K562 (cell line): ENCODE measurements around the gene RPL27. TPM values are rescaled to one million over a fixed set of nuclear protein-coding genes. Genes with fewer than 3 reads are reported as not detected.

Experiments
- CREB1 ChIP-seq, 2 experiments: sonication (generic) in 1 of 2; formaldehyde crosslinking in 1 of 2; IDR thresholded peaks; 2 replicates each; pipeline versions ENCODE4 v1.6.1 to v1.8.0; 2012 to 2022; ENCODE audit warnings: inconsistent platforms in 1 of 2, mild to moderate bottlenecking in 1 of 2, missing genetic modification reagents in 1 of 2, moderate library complexity in 1 of 2
- GABPA ChIP-seq: fragments of 200-800 bp; sonication (Bioruptor generic); conservative IDR thresholded peaks from 2 replicates; pipeline ENCODE4 v1.6.1; 2016; ENCODE audit warnings: low read depth, missing genetic modification characterization, missing compliant biosample characterization
- HLTF ChIP-seq: fragments of 450-650 bp; IDR thresholded peaks from 2 replicates; pipeline ENCODE4 v1.6.1; 2016
- JUND ChIP-seq, 2 experiments: IDR thresholded peaks; 2 replicates in 1 of 2; 3 replicates in 1 of 2; pipeline ENCODE4 v1.6.1; 2011; ENCODE audit warnings: borderline replicate concordance in 2 of 2, low read depth in 2 of 2, low read length in 2 of 2, improper control_type of control experiment in 1 of 2, missing biosample characterization in 1 of 2, missing genetic modification characterization in 1 of 2, missing genetic modification reagents in 1 of 2
- NCOA1 ChIP-seq: fragments of 450-650 bp; IDR thresholded peaks from 2 replicates; pipeline ENCODE4 v1.6.1; 2016; ENCODE audit warnings: low read depth
- ZNF239 ChIP-seq: fragments of 250-450 bp; sonication (Bioruptor Pico); IDR thresholded peaks from 2 replicates; pipeline ENCODE4 v1.4.0; 2020; ENCODE audit warnings: mild to moderate bottlenecking
- ZNF311 ChIP-seq: fragments of 250-450 bp; sonication (Bioruptor Pico); IDR thresholded peaks from 2 replicates; pipeline ENCODE4 v1.4.0; 2020; ENCODE audit warnings: mild to moderate bottlenecking, moderate library complexity
- polyA plus RNA-seq, 8 experiments: library from polyadenylated mRNA; depleted of rRNA in 4 of 8; stranded (reverse) in 5 of 8; unstranded in 3 of 8; fragments of >200 nt; fragmentation: Nextera tagmentation in 2 of 8; fragmentation: Illumina TruSeq in 1 of 8; extraction: Ambion mirVana in 2 of 8; extraction: Trizol in 1 of 8; gene quantifications; 2 replicates each; pipeline versions ENCODE4 v1.2.1 to v1.2.3, GENCODE V29; 2011 to 2014; ENCODE audit warnings: inconsistent platforms in 1 of 8, missing spikeins in 1 of 8
- total RNA-seq, 7 experiments: library from RNA; depleted of rRNA in 6 of 7; stranded (reverse); fragments of >200 nt in 6 of 7; fragmentation: Illumina TruSeq in 2 of 7; extraction: Trizol in 2 of 7; gene quantifications; 2 replicates each; pipeline versions ENCODE4 v1.2.1 to v1.2.3, GENCODE V29; 2011 to 2021; ENCODE audit warnings: low replicate concordance in 1 of 7
- TF ChIP-seq, protein P1 (sequence below): fragments of 250-450 bp; sonication (Bioruptor Pico); IDR thresholded peaks from 2 replicates; pipeline ENCODE4 v1.4.0; 2020
- TF ChIP-seq, protein P2 (sequence below): fragments of 450-650 bp; IDR thresholded peaks from 2 replicates; pipeline ENCODE4 v1.6.1; 2016; ENCODE audit warnings: mild to moderate bottlenecking
- TF ChIP-seq, protein P3 (sequence below): fragments of 450-650 bp; formaldehyde crosslinking; IDR thresholded peaks from 2 replicates; pipeline ENCODE4 v1.4.0; 2022; ENCODE audit warnings: mild to moderate bottlenecking, moderate library complexity
- TF ChIP-seq, protein P4 (sequence below): sonication (generic); formaldehyde crosslinking; IDR thresholded peaks from 2 replicates; pipeline ENCODE4 v1.8.0; 2022; ENCODE audit warnings: missing genetic modification reagents, mild to moderate bottlenecking, moderate library complexity, borderline replicate concordance
- TF ChIP-seq, protein P5 (sequence below): fragments of 250-450 bp; sonication (Bioruptor Pico); IDR thresholded peaks from 2 replicates; pipeline ENCODE4 v1.5.0; 2022; ENCODE audit warnings: mild to moderate bottlenecking
- TF ChIP-seq, protein P6 (sequence below): IDR thresholded peaks from 2 replicates; pipeline ENCODE4 v1.6.1; 2011; ENCODE audit not compliant: insufficient read length; ENCODE audit errors: extremely low read depth

RPL27 gene
- total and polyA plus RNA-seq, 9 of the 15 experiments (the other 6 are each of a cell fraction or from before 2014, with no cell fraction given): 1,539 to 6,155 (median 3,710) TPM

DNA sequence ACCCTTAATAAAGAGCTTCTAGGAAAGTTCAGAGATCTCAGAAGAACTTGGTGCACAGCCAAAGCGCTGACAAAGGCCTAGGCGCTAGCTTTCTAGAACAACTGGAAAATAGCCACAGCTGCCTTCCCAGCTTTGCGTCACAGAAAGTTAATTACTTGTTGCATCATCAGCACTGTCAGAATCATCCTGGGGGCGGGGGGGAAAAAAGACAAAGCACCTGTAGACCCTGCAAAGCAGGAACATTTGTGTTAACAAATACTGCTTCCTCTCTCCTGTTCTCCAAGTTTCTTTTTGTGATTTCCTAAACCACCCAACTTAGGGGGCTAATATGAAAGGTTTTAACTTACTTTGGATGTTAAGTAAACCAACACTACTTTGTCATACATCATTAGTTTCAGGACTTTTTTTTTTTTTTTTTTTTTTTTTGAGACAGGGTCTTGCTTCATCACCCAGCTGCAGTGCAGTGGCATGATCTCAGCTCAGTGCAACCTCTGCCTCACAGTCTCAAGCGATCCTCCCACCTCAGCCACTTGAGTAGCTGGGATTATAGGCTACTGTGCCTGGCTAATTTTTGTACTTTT is 29.1 kb upstream of the RPL27 start (continued):
- TF ChIP-seq, protein P1, sequence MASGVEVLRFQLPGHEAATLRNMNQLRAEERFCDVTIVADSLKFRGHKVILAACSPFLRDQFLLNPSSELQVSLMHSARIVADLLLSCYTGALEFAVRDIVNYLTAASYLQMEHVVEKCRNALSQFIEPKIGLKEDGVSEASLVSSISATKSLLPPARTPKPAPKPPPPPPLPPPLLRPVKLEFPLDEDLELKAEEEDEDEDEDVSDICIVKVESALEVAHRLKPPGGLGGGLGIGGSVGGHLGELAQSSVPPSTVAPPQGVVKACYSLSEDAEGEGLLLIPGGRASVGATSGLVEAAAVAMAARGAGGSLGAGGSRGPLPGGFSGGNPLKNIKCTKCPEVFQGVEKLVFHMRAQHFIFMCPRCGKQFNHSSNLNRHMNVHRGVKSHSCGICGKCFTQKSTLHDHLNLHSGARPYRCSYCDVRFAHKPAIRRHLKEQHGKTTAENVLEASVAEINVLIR (CRISPR knock-in tag): no peak
- TF ChIP-seq, protein P2, sequence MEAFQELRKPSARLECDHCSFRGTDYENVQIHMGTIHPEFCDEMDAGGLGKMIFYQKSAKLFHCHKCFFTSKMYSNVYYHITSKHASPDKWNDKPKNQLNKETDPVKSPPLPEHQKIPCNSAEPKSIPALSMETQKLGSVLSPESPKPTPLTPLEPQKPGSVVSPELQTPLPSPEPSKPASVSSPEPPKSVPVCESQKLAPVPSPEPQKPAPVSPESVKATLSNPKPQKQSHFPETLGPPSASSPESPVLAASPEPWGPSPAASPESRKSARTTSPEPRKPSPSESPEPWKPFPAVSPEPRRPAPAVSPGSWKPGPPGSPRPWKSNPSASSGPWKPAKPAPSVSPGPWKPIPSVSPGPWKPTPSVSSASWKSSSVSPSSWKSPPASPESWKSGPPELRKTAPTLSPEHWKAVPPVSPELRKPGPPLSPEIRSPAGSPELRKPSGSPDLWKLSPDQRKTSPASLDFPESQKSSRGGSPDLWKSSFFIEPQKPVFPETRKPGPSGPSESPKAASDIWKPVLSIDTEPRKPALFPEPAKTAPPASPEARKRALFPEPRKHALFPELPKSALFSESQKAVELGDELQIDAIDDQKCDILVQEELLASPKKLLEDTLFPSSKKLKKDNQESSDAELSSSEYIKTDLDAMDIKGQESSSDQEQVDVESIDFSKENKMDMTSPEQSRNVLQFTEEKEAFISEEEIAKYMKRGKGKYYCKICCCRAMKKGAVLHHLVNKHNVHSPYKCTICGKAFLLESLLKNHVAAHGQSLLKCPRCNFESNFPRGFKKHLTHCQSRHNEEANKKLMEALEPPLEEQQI: no peak
- TF ChIP-seq GABPA (tag): peak; percentile 29; the same call in 1 of the 2 replicates
- TF ChIP-seq, protein P3, sequence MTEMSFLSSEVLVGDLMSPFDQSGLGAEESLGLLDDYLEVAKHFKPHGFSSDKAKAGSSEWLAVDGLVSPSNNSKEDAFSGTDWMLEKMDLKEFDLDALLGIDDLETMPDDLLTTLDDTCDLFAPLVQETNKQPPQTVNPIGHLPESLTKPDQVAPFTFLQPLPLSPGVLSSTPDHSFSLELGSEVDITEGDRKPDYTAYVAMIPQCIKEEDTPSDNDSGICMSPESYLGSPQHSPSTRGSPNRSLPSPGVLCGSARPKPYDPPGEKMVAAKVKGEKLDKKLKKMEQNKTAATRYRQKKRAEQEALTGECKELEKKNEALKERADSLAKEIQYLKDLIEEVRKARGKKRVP: 0 out of 2 replicates have a peak, but pooled peaks have one; percentile 37
- TF ChIP-seq, protein P4, sequence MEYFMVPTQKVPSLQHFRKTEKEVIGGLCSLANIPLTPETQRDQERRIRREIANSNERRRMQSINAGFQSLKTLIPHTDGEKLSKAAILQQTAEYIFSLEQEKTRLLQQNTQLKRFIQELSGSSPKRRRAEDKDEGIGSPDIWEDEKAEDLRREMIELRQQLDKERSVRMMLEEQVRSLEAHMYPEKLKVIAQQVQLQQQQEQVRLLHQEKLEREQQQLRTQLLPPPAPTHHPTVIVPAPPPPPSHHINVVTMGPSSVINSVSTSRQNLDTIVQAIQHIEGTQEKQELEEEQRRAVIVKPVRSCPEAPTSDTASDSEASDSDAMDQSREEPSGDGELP (CRISPR knock-in tag): no peak
- peak; percentile 51; the same call in 1 of the 2 replicates for TF ChIP-seq ZNF239 (CRISPR knock-in tag)
- TF ChIP-seq, protein P5, sequence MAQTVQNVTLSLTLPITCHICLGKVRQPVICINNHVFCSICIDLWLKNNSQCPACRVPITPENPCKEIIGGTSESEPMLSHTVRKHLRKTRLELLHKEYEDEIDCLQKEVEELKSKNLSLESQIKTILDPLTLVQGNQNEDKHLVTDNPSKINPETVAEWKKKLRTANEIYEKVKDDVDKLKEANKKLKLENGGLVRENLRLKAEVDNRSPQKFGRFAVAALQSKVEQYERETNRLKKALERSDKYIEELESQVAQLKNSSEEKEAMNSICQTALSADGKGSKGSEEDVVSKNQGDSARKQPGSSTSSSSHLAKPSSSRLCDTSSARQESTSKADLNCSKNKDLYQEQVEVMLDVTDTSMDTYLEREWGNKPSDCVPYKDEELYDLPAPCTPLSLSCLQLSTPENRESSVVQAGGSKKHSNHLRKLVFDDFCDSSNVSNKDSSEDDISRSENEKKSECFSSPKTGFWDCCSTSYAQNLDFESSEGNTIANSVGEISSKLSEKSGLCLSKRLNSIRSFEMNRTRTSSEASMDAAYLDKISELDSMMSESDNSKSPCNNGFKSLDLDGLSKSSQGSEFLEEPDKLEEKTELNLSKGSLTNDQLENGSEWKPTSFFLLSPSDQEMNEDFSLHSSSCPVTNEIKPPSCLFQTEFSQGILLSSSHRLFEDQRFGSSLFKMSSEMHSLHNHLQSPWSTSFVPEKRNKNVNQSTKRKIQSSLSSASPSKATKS (CRISPR knock-in tag): no peak
- TF ChIP-seq ZNF311 (CRISPR knock-in tag): no peak
- no peak for TF ChIP-seq HLTF
- TF ChIP-seq, protein P6, sequence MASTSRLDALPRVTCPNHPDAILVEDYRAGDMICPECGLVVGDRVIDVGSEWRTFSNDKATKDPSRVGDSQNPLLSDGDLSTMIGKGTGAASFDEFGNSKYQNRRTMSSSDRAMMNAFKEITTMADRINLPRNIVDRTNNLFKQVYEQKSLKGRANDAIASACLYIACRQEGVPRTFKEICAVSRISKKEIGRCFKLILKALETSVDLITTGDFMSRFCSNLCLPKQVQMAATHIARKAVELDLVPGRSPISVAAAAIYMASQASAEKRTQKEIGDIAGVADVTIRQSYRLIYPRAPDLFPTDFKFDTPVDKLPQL: no peak
- TF ChIP-seq CREB1 (IDR thresholded peaks at IDR 0.05): peak; percentile 51; the same call in 1 of the 2 replicates
- peak; percentile 53; the same call in 1 of the 2 replicates for TF ChIP-seq CREB1 (CRISPR knock-in tag; IDR thresholded peaks at IDR 0.05)
- peak; percentile 40; the same call in 1 of the 2 replicates for TF ChIP-seq NCOA1
- TF ChIP-seq JUND (IDR thresholded peaks at IDR 0.05; ENCODE audit: borderline replicate concordance, low read depth, low read length): peak; percentile 71
- no peak for TF ChIP-seq JUND (tag; IDR thresholded peaks at IDR 0.05; ENCODE audit: borderline replicate concordance, low read depth, low read length)
